Measurements from ENCODE around the gene CBLC. TPM values are rescaled to one million over a fixed set of nuclear protein-coding genes. Genes with fewer than 3 reads are reported as not detected.

CBLC gene
- total and polyA plus RNA-seq, 2 of the 4 experiments (the other 2 are of a cell fraction): not detected

GRCh38 chr19:44746946-44747738 lies 30.5 kb upstream of the CBLC start:
- peak overlapping the region; percentile 97 for H3K4me2 ChIP-seq (ENCODE audit: low read depth, low read length)
- H3K9me1 ChIP-seq (ENCODE audit: insufficient read depth, low read length): peaks cover 20% of the 10 kb centered on the region
- dilution Hi-C loops (cut with HindIII; ENCODE audit: low sequenced_read_pairs, unreplicated experiment) (no loop called here), in situ Hi-C loops (cut with MboI; ENCODE audit: low sequenced_read_pairs) (no loop called here), intact Hi-C loops (cut with micrococcal nuclease) (no loop called here)
- H4K8ac ChIP-seq (ENCODE audit: low read depth in 2 of 2, low read length in 2 of 2): peak overlapping the region; percentile 97 to 98
- peak; percentile 96 for DNase-seq
- H3K4ac ChIP-seq (ENCODE audit: low read depth, low read length): peak overlapping the region; percentile 100
- 2% methylated on average over 7 of the region's 34 CpGs; no CpG with 5 or more reads in 1 of the 2 experiments for WGBS, 2 experiments (ENCODE audit: extremely low coverage in 2 of 2, insufficient read length in 1 of 2)
- peak overlapping the region; percentile 93 for H2BK20ac ChIP-seq (ENCODE audit: low read depth, low read length)
- BruUV-seq (replicated peaks): no TSS peak
- H2AK9ac ChIP-seq (replicated peaks; ENCODE audit: low read depth, low read length, poor library complexity): peak overlapping the region; percentile 99
- H3K4me3 ChIP-seq (ENCODE audit: insufficient read depth, low read depth, low read length): peak overlapping the region; percentile 49
- peaks cover 31% of the 10 kb centered on the region for H3K4me1 ChIP-seq (ENCODE audit: control insufficient read depth, insufficient read depth, low read length)
- peak overlapping the region; percentile 96 for H2BK5ac ChIP-seq (ENCODE audit: low read depth, low read length, poor library complexity, severe bottlenecking)
- H3K9ac ChIP-seq (ENCODE audit: low read depth, low read length): peak overlapping the region; percentile 95
- no peaks in the 10 kb centered on the region for H3K9me3 ChIP-seq (ENCODE audit: control insufficient read depth, insufficient read depth, low read length)
- ChIA-PET POLR2A (ENCODE audit: unreplicated experiment) (no interaction called here), CTCF (no interaction called here)
- H4K20me1 ChIP-seq (ENCODE audit: insufficient read depth, low read length): peaks cover 20% of the 10 kb centered on the region
- peaks cover 15% of the 10 kb centered on the region for H3K36me3 ChIP-seq (ENCODE audit: control insufficient read depth, insufficient read depth, low read length)
- H3K18ac ChIP-seq (ENCODE audit: low read depth, low read length): peak overlapping the region; percentile 98
- H3K23ac ChIP-seq (ENCODE audit: low read depth, low read length): peak overlapping the region; percentile 94
- TF ChIP-seq MAZ (IDR thresholded peaks at IDR 0.05; ENCODE audit: borderline replicate concordance, low read depth, low read length) (peak; percentile 99), CHD1 (IDR thresholded peaks at IDR 0.05; ENCODE audit: low read depth, low read length) (no peak), CTCF (conservative IDR thresholded peaks at IDR 0.05; ENCODE audit: low read depth, low read length) (no peak), FOS (IDR thresholded peaks at IDR 0.05; ENCODE audit: low read depth, low read length) (peak; percentile 59; the same call in 1 of the 2 replicates), NFE2L2 (IDR thresholded peaks at IDR 0.05; ENCODE audit: low read depth, low read length) (peak; percentile 39; the same call in 1 of the 2 replicates), BHLHE40 (IDR thresholded peaks at IDR 0.05; ENCODE audit: low read depth, low read length) (no peak)
- no peaks in the 10 kb centered on the region for H3K27me3 ChIP-seq (ENCODE audit: control insufficient read depth, insufficient read depth, low read length)
- H4K5ac ChIP-seq (ENCODE audit: low read depth, low read length): peak overlapping the region; percentile 83
- H3K79me1 ChIP-seq (ENCODE audit: low read depth in 1 of 2, low read length in 2 of 2): peaks cover 9 to 44% of the 10 kb centered on the region in 2 experiments; a peak in 3 of 4 replicates
- H4K91ac ChIP-seq (ENCODE audit: insufficient read depth, low read depth, low read length): peak overlapping the region; percentile 100
- H3K56ac ChIP-seq (ENCODE audit: extremely low read depth, insufficient read depth, low read length): peak overlapping the region; percentile 73
- H3K14ac ChIP-seq (replicated peaks; ENCODE audit: low read depth, low read length): peak overlapping the region; percentile 98
- H2AFZ ChIP-seq (replicated peaks; ENCODE audit: low read length, poor library complexity): peak overlapping the region; percentile 88
- peak overlapping the region; percentile 96 for H2BK120ac ChIP-seq (ENCODE audit: low read depth, low read length)
- peak; percentile 87 for ATAC-seq (ENCODE audit: low read depth)
- H2BK15ac ChIP-seq (ENCODE audit: low read depth, low read length): peak overlapping the region; percentile 98; the same call in 2 of the 3 replicates
- H2AK5ac ChIP-seq (ENCODE audit: low read depth, low read length): peak overlapping the region; percentile 94
- H3K27ac ChIP-seq (ENCODE audit: insufficient read depth, low read length): peak overlapping the region; percentile 97

All from IMR-90 (cell line).